ENCODE results near the gene CNTNAP2. TPM values are rescaled to one million over a fixed set of nuclear protein-coding genes. Genes with fewer than 3 reads are reported as not detected.

The CNTNAP2 gene
- total and polyA plus RNA-seq, 12 donors, result 0.07 to 0.77 (median 0.24) TPM

- Histone ChIP-seq H3K27ac (no peak overlapping the region), H3K9me3 (peaks cover 0 to 3% (median 0%) of the 10 kb centered on the region in 11 donors), H3K4me1 (no peaks in the 10 kb centered on the region), H3K36me3 (no peaks in the 10 kb centered on the region), H3K4me3 (no peak overlapping the region), H3K27me3 (no peaks in the 10 kb centered on the region)
- 70 to 83% methylated on average over 1 of the region's 1 CpG for WGBS, 2 donors
- ATAC-seq (no peak), DNase-seq (no peak)
- intact Hi-C loops (cut with DNase I), result no loop called here
- TF ChIP-seq CTCF (IDR thresholded peaks at IDR 0.05), result no peak
Observed at GRCh38 chr7:146291900-146292299, 175.3 kb downstream of the CNTNAP2 start.

- 70 to 79% methylated on average over 1 of the region's 1 CpG for WGBS, 2 donors
- ATAC-seq (no peak), DNase-seq (no peak)
- no peak overlapping the region for H3K27ac ChIP-seq
- no peaks in the 10 kb centered on the region for H3K27me3 ChIP-seq
- no peaks in the 10 kb centered on the region for H3K4me1 ChIP-seq
- no peaks in the 10 kb centered on the region for H3K36me3 ChIP-seq
- no peak for TF ChIP-seq CTCF (IDR thresholded peaks at IDR 0.05)
- no peak overlapping the region for H3K4me3 ChIP-seq
- intact Hi-C loops (cut with DNase I), result no loop called here
- no peaks in the 10 kb centered on the region for H3K9me3 ChIP-seq
Observed at GRCh38 chr7:146296028-146296427, 179.4 kb downstream of the CNTNAP2 start.

GRCh38 chr7:146314962-146315361, 198.4 kb downstream of the CNTNAP2 start:
- H3K4me1 ChIP-seq, result no peaks in the 10 kb centered on the region
- H3K27me3 ChIP-seq, result no peaks in the 10 kb centered on the region
- no peak overlapping the region for H3K27ac ChIP-seq
- 43 to 45% methylated on average over 2 of the region's 2 CpGs for WGBS, 2 donors
- no peak for DNase-seq
- no peaks in the 10 kb centered on the region for H3K36me3 ChIP-seq
- intact Hi-C loops (cut with DNase I), result no loop called here
- no peak for ATAC-seq
- TF ChIP-seq CTCF (IDR thresholded peaks at IDR 0.05), result no peak
- peaks cover 0 to 18% (median 0%) of the 10 kb centered on the region in 11 donors for H3K9me3 ChIP-seq
- H3K4me3 ChIP-seq, result no peak overlapping the region

GRCh38 chr7:146319629-146320028, 203.0 kb downstream of the CNTNAP2 start:
- H3K4me1 ChIP-seq, result no peaks in the 10 kb centered on the region
- ATAC-seq (no peak), DNase-seq (no peak)
- no peak for TF ChIP-seq CTCF (IDR thresholded peaks at IDR 0.05)
- no peaks in the 10 kb centered on the region for H3K27me3 ChIP-seq
- H3K9me3 ChIP-seq, result peaks cover 0 to 13% (median 0%) of the 10 kb centered on the region in 11 donors
- no peak overlapping the region for H3K4me3 ChIP-seq
- WGBS, 2 donors, result 40% methylated on average over 5 of the region's 5 CpGs
- no peaks in the 10 kb centered on the region for H3K36me3 ChIP-seq
- no peak overlapping the region for H3K27ac ChIP-seq
- intact Hi-C loops (cut with DNase I), result no loop called here

Measured in heart right ventricle (tissue), 16 donors.